ENCODE data around the gene RAD51B.

Gene RAD51B

DNA sequence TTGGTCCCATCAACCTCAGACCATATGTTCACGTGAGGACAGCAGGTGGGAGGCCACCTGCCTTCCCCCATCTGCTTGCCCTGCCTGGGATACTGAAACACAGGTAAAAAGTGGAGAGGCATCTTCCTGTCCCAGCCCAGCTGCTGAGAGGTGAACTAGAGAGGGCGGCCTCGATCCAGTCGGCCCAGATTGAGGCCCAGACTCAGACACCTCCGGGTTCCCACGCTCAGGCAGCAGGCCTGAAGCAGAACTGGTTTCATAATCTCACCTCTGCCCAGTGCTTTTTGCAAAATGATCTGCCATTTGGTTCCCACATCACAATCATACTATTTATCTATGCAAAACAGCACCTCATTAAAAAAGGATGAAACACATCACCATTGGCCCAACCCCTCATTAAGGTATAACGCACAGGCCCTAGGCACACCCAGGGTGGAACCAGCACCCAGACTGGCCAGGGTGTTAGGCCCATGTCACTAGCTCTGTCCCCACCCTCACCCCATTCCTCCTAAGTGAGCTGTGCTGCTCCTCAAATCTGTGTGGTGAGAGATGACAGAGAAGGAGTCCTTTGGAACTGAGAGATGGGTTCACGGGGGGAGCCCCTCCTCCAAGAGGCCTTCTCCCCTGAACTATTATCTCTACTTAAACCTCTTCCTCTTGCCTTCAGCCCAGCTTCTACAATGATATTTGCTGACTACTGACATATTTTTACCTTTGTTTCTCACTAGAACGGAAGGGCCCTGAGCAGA lies 892.2 kb downstream of the RAD51B start:
- in situ Hi-C loops (cut with HindIII; ENCODE audit: low pct_ligation_motif_present, low sequenced_read_pairs): no loop called here
- no peak for DNase-seq
- Histone ChIP-seq H3K27me3 (replicated peaks) (no peaks in the 10 kb centered on the region), H3K27ac (no peak overlapping the region), H3K36me3 (replicated peaks) (no peaks in the 10 kb centered on the region), H3K4me3 (ENCODE audit: low read depth, low read length) (no peak overlapping the region)
- TF ChIP-seq, protein P1, sequence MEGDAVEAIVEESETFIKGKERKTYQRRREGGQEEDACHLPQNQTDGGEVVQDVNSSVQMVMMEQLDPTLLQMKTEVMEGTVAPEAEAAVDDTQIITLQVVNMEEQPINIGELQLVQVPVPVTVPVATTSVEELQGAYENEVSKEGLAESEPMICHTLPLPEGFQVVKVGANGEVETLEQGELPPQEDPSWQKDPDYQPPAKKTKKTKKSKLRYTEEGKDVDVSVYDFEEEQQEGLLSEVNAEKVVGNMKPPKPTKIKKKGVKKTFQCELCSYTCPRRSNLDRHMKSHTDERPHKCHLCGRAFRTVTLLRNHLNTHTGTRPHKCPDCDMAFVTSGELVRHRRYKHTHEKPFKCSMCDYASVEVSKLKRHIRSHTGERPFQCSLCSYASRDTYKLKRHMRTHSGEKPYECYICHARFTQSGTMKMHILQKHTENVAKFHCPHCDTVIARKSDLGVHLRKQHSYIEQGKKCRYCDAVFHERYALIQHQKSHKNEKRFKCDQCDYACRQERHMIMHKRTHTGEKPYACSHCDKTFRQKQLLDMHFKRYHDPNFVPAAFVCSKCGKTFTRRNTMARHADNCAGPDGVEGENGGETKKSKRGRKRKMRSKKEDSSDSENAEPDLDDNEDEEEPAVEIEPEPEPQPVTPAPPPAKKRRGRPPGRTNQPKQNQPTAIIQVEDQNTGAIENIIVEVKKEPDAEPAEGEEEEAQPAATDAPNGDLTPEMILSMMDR (IDR thresholded peaks at IDR 0.05; ENCODE audit: low read depth, low read length, missing control alignments): no peak

GRCh38 chr14:68712703-68713370 lies 893.3 kb downstream of the RAD51B start:
- TF ChIP-seq, protein P1 (IDR thresholded peaks at IDR 0.05; ENCODE audit: low read depth, low read length, missing control alignments): no peak
- no peak overlapping the region for H3K4me3 ChIP-seq (ENCODE audit: low read depth, low read length)
- no peaks in the 10 kb centered on the region for H3K36me3 ChIP-seq (replicated peaks)
- no peaks in the 10 kb centered on the region for H3K27me3 ChIP-seq (replicated peaks)
- H3K27ac ChIP-seq: no peak overlapping the region
- in situ Hi-C loops (cut with HindIII; ENCODE audit: low pct_ligation_motif_present, low sequenced_read_pairs): no loop called here
- DNase-seq: no peak

DNA sequence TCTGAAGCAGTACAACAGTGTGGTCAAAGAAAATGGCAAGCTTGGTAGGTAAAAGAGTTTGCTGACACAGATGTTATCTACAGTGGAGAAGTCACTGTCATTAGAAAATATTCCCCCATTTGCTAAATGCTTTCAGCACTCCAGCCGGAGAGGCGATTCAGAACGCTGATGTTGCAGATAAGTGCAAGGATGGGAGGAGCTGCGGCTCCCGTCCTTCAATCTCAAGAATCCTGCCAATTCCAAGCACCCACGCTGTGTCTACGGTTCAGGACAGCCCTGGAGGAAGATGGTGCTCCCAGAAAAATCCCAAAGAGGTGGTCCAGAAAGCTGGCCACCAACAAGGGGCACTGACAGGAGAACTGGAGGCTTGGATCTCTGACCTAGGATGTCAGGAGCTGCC lies 894.2 kb downstream of the RAD51B start:
- in situ Hi-C loops (cut with HindIII; ENCODE audit: low pct_ligation_motif_present, low sequenced_read_pairs): no loop called here
- Histone ChIP-seq H3K36me3 (replicated peaks) (no peaks in the 10 kb centered on the region), H3K27me3 (replicated peaks) (no peaks in the 10 kb centered on the region), H3K27ac (no peak overlapping the region), H3K4me3 (ENCODE audit: low read depth, low read length) (no peak overlapping the region)
- no peak for DNase-seq
- TF ChIP-seq, protein P1 (IDR thresholded peaks at IDR 0.05; ENCODE audit: low read depth, low read length, missing control alignments): no peak

GRCh38 chr14:68714991-68715924 lies 895.7 kb downstream of the RAD51B start:
- H3K27me3 ChIP-seq (replicated peaks): no peaks in the 10 kb centered on the region
- H3K4me3 ChIP-seq (ENCODE audit: low read depth, low read length): no peak overlapping the region
- in situ Hi-C loops (cut with HindIII; ENCODE audit: low pct_ligation_motif_present, low sequenced_read_pairs): no loop called here
- TF ChIP-seq, protein P1 (IDR thresholded peaks at IDR 0.05; ENCODE audit: low read depth, low read length, missing control alignments): peak; percentile 26
- no peaks in the 10 kb centered on the region for H3K36me3 ChIP-seq (replicated peaks)
- peak; percentile 75 for DNase-seq
- no peak overlapping the region for H3K27ac ChIP-seq

DNA sequence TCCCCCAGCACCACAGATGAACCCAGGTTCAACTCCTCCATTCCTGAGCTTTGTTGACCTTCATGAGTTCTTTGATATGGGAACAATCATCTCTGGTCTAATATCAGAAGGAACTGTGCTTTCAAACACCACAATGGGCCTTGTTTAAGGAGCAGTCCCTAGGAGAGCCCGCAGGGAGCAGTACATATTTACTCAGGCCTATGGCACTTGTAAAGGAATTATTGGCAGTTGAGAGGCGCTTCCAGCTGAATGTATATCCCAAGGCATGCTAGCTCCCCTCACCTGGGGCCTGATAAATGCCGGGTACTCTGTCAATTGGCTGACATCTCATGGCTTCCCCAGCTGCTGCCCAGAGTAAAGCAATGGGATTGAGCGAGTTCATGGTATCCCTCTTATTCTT lies 897.1 kb downstream of the RAD51B start:
- DNase-seq: no peak
- TF ChIP-seq, protein P1 (IDR thresholded peaks at IDR 0.05; ENCODE audit: low read depth, low read length, missing control alignments): peak; percentile 27
- in situ Hi-C loops (cut with HindIII; ENCODE audit: low pct_ligation_motif_present, low sequenced_read_pairs): no loop called here
- no peak overlapping the region for H3K4me3 ChIP-seq (ENCODE audit: low read depth, low read length)
- no peak overlapping the region for H3K27ac ChIP-seq
- H3K27me3 ChIP-seq (replicated peaks): no peaks in the 10 kb centered on the region
- no peaks in the 10 kb centered on the region for H3K36me3 ChIP-seq (replicated peaks)
